ENCODE data around the gene PDSS2. TPM values are rescaled to one million over a fixed set of nuclear protein-coding genes. Genes with fewer than 3 reads are reported as not detected.

The PDSS2 gene
- total and polyA plus RNA-seq, 4 donors = 6.6 to 19.8 (median 15.6) TPM

DNA sequence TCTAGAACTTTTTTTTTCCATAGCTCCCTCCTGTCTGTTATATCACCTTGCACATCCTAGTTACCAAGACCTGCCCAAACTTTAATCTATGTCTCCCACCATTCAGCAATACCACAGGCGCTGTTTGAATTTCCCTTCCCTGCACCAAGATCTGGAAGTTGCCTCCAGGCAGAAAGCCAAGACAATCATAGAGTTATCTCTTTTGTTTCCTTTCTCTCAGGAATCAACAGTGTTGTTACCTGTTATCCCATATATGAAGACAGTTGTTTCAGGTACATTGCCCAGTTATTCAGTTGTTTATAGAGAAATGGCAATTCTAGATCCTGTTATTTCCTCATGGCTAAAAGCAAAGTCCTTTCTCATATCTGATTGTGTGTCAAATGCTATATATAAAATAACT lies 63.2 kb downstream of the PDSS2 start:
- Histone ChIP-seq H3K4me1 (ENCODE audit: control insufficient read depth in 5 of 5, insufficient read depth in 5 of 5, low read length in 5 of 5) (no peaks in the 10 kb centered on the region), H3K27ac (ENCODE audit: low read depth in 1 of 2, low read length in 1 of 2) (no peak overlapping the region), H3K27me3 (ENCODE audit: control insufficient read depth in 3 of 3, insufficient read depth in 3 of 3, low read length in 2 of 3) (no peaks in the 10 kb centered on the region), H3K9ac (ENCODE audit: insufficient read depth in 1 of 2, low read length in 2 of 2) (no peak overlapping the region), H3K36me3 (ENCODE audit: control insufficient read depth in 4 of 4, insufficient read depth in 4 of 4, low read length in 4 of 4) (peaks cover 0 to 5% (median 2%) of the 10 kb centered on the region in 4 donors), H3K4me3 (no peak overlapping the region), H3K9me3 (ENCODE audit: control insufficient read depth in 4 of 4, insufficient read depth in 3 of 4, low read length in 3 of 4) (peaks cover 0 to 16% (median 4%) of the 10 kb centered on the region in 4 donors)
- 95 to 100% methylated on average over 1 of the region's 1 CpG for WGBS, 2 donors
- DNase-seq (no peak), ATAC-seq (ENCODE audit: insufficient read depth, low FRiP score) (no peak)
- TF ChIP-seq, protein P1, sequence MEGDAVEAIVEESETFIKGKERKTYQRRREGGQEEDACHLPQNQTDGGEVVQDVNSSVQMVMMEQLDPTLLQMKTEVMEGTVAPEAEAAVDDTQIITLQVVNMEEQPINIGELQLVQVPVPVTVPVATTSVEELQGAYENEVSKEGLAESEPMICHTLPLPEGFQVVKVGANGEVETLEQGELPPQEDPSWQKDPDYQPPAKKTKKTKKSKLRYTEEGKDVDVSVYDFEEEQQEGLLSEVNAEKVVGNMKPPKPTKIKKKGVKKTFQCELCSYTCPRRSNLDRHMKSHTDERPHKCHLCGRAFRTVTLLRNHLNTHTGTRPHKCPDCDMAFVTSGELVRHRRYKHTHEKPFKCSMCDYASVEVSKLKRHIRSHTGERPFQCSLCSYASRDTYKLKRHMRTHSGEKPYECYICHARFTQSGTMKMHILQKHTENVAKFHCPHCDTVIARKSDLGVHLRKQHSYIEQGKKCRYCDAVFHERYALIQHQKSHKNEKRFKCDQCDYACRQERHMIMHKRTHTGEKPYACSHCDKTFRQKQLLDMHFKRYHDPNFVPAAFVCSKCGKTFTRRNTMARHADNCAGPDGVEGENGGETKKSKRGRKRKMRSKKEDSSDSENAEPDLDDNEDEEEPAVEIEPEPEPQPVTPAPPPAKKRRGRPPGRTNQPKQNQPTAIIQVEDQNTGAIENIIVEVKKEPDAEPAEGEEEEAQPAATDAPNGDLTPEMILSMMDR (IDR thresholded peaks at IDR 0.05; ENCODE audit: control extremely low read depth, extremely low read depth) = no peak

DNA sequence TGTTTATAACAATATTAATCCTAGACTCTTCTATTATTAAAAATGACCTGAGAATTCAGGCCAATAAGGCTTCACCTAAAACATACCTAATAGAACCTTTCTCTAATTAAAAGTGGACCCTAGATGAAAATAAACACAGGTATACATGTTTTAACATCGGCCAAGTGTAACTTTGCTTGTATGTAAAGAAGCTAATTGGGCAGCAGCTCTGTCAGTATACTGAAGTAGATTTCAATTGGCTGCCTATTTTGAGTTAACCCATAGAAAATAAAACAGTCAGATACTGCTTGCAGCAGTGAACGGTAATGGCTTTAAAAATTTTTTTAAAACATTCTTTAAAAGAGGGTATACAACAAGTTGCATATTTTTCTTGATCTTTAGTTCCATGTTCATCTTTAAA lies 67.3 kb downstream of the PDSS2 start:
- peaks cover 0 to 11% (median 1%) of the 10 kb centered on the region in 4 donors for H3K9me3 ChIP-seq (ENCODE audit: control insufficient read depth in 4 of 4, insufficient read depth in 3 of 4, low read length in 3 of 4)

DNA sequence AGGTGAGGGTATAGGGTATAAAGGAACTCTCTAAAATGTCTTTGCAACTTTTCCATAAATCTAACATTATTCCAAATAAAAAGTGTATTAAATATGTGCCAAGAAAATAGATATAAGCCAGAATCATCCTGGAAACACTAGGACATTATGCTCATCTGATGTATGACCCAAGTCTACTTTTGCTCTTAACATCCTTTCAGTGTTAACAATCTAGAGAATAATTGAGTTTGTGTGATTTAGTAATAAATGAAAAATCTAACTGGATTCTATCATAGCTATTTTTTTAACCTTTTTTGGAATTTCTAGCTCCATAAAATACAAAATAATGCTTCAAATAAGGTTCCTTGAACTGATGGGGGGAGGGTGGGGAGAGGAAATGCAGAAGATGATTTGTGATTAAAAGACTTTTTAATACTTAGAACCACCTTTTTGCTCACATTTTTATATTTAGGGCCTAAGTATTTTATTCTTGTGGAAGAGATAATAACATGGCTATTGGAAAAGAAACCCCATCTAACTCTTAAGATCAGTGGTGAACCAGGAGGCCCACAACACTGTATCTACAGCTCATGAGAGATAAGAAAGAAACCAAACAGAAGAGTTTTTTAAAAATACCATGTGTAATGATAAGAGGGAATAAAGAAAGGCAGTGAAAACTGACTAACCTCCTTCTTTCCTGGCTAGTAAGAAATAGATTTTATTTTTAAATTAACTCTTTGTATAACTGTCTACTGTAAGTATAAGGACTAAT lies 68.5 kb downstream of the PDSS2 start:
- Histone ChIP-seq H3K9ac (ENCODE audit: insufficient read depth in 1 of 2, low read length in 2 of 2) (no peak overlapping the region), H3K4me1 (ENCODE audit: control insufficient read depth in 5 of 5, insufficient read depth in 5 of 5, low read length in 5 of 5) (no peaks in the 10 kb centered on the region), H3K9me3 (ENCODE audit: control insufficient read depth in 4 of 4, insufficient read depth in 3 of 4, low read length in 3 of 4) (peaks cover 0 to 11% (median 1%) of the 10 kb centered on the region in 4 donors), H3K27me3 (ENCODE audit: control insufficient read depth in 3 of 3, insufficient read depth in 3 of 3, low read length in 2 of 3) (no peaks in the 10 kb centered on the region), H3K4me3 (no peak overlapping the region), H3K36me3 (ENCODE audit: control insufficient read depth in 4 of 4, insufficient read depth in 4 of 4, low read length in 4 of 4) (no peaks in the 10 kb centered on the region), H3K27ac (ENCODE audit: low read depth in 1 of 2, low read length in 1 of 2) (no peak overlapping the region)
- TF ChIP-seq, protein P1 (IDR thresholded peaks at IDR 0.05; ENCODE audit: control extremely low read depth, extremely low read depth) = no peak
- ATAC-seq (ENCODE audit: insufficient read depth, low FRiP score) = no peak
- no peak for DNase-seq

More for the DNA sequence above, 67.3 kb downstream of the PDSS2 start:
- no peak overlapping the region for H3K9ac ChIP-seq (ENCODE audit: insufficient read depth in 1 of 2, low read length in 2 of 2)
- H3K27me3 ChIP-seq (ENCODE audit: control insufficient read depth in 3 of 3, insufficient read depth in 3 of 3, low read length in 2 of 3) = no peaks in the 10 kb centered on the region
- DNase-seq = no peak
- no peak for ATAC-seq (ENCODE audit: insufficient read depth, low FRiP score)
- no peak overlapping the region for H3K4me3 ChIP-seq
- TF ChIP-seq, protein P1 (IDR thresholded peaks at IDR 0.05; ENCODE audit: control extremely low read depth, extremely low read depth) = no peak
- WGBS, 2 donors = 94 to 95% methylated on average over 2 of the region's 2 CpGs
- no peaks in the 10 kb centered on the region for H3K36me3 ChIP-seq (ENCODE audit: control insufficient read depth in 4 of 4, insufficient read depth in 4 of 4, low read length in 4 of 4)
- H3K4me1 ChIP-seq (ENCODE audit: control insufficient read depth in 5 of 5, insufficient read depth in 5 of 5, low read length in 5 of 5) = no peaks in the 10 kb centered on the region
- H3K27ac ChIP-seq (ENCODE audit: low read depth in 1 of 2, low read length in 1 of 2) = no peak overlapping the region

Measured in lung (tissue), 12 donors.